Hepatic stellate cell (primary cell): ENCODE data around the gene TUBGCP3.

Experiments used
- DNase-seq: peaks from one replicate; pipeline ENCODE4 v3.0.0; 2011; ENCODE audit warnings: low spot score

The TUBGCP3 gene

GRCh38 chr13:112616586-112617362, 28.8 kb upstream of the TUBGCP3 start:
- DNase-seq: peak; percentile 63

GRCh38 chr13:112615391-112615790, 27.4 kb upstream of the TUBGCP3 start:
- no peak for DNase-seq

GRCh38 chr13:112614835-112615234, 26.9 kb upstream of the TUBGCP3 start:
- DNase-seq: no peak

- DNase-seq: no peak
Measured at GRCh38 chr13:112608212-112608611, 20.3 kb upstream of the TUBGCP3 start.

GRCh38 chr13:112606109-112607001, 18.4 kb upstream of the TUBGCP3 start:
- DNase-seq: peak; percentile 92

GRCh38 chr13:112605531-112605990, 17.6 kb upstream of the TUBGCP3 start:
- no peak for DNase-seq

GRCh38 chr13:112603641-112604225, 15.8 kb upstream of the TUBGCP3 start:
- DNase-seq: no peak

GRCh38 chr13:112602189-112602588, 14.2 kb upstream of the TUBGCP3 start:
- no peak for DNase-seq

GRCh38 chr13:112601371-112601770, 13.4 kb upstream of the TUBGCP3 start:
- no peak for DNase-seq

GRCh38 chr13:112596235-112596634, 8.3 kb upstream of the TUBGCP3 start:
- DNase-seq: no peak

GRCh38 chr13:112592647-112593046, 4.7 kb upstream of the TUBGCP3 start:
- no peak for DNase-seq

- DNase-seq: no peak
Measured at GRCh38 chr13:112592181-112592580, 4.2 kb upstream of the TUBGCP3 start.

- DNase-seq: no peak
Measured at GRCh38 chr13:112588490-112589297, 741 bp upstream of the TUBGCP3 start.

GRCh38 chr13:112587212-112587763, 665 bp downstream of the TUBGCP3 start:
- peak; percentile 95 for DNase-seq

GRCh38 chr13:112586334-112586960, 1.5 kb downstream of the TUBGCP3 start:
- DNase-seq: no peak

- no peak for DNase-seq
Measured at GRCh38 chr13:112583592-112584277, 4.2 kb downstream of the TUBGCP3 start.

- DNase-seq: no peak
Measured at GRCh38 chr13:112582263-112582662, 5.7 kb downstream of the TUBGCP3 start.

- no peak for DNase-seq
Measured at GRCh38 chr13:112580912-112581311, 7.0 kb downstream of the TUBGCP3 start.

- no peak for DNase-seq
Measured at GRCh38 chr13:112580211-112580610, 7.7 kb downstream of the TUBGCP3 start.

- DNase-seq: no peak
Measured at GRCh38 chr13:112579310-112579843, 8.6 kb downstream of the TUBGCP3 start.
